Stimulated activated CD4-positive, alpha-beta T cell treated with anti-CD3 and anti-CD28 coated beads, TNF-alpha, amount 100 ng/mL, for 48 hours (primary cell): ENCODE measurements around the gene ANKRD34A.

Experiments
- DNase-seq, 3 donors: peaks; one replicate each; pipeline ENCODE4 v3.0.0-alpha.2; 2020; ENCODE audit warnings: low read depth in 3 of 3

The ANKRD34A gene

DNA sequence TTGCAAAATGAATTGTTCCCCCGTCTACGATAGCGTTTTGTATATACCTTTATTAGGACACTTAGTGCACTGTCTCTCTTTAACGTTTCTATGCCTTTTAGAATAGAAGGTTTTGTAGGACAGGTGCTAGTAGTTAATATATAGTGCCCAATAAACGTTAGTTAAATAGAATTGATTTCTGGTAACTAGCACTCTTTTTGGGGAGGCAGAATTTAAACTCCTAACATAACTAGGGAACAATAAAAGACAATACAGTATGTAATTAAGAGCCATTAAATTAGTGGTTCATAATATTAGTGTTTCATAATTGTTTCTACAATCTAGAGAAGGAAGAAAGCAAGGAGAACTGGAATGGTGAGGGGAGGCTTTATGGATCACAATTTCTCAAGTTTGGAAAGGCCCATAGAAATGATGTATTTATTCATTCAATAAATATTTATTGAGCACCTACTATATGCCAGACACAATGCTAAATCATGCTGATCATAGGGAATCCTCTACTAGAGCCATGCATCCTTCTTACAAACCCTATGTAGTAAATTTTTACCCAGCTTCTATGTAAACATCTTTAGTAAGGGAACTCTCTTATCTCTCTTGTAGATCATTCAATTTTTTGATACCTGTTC lies 857 bp upstream of the ANKRD34A start:
- no peak for DNase-seq

- no peak for DNase-seq
Observed at GRCh38 chr1:145963265-145964019, 933 bp downstream of the ANKRD34A start.

DNA sequence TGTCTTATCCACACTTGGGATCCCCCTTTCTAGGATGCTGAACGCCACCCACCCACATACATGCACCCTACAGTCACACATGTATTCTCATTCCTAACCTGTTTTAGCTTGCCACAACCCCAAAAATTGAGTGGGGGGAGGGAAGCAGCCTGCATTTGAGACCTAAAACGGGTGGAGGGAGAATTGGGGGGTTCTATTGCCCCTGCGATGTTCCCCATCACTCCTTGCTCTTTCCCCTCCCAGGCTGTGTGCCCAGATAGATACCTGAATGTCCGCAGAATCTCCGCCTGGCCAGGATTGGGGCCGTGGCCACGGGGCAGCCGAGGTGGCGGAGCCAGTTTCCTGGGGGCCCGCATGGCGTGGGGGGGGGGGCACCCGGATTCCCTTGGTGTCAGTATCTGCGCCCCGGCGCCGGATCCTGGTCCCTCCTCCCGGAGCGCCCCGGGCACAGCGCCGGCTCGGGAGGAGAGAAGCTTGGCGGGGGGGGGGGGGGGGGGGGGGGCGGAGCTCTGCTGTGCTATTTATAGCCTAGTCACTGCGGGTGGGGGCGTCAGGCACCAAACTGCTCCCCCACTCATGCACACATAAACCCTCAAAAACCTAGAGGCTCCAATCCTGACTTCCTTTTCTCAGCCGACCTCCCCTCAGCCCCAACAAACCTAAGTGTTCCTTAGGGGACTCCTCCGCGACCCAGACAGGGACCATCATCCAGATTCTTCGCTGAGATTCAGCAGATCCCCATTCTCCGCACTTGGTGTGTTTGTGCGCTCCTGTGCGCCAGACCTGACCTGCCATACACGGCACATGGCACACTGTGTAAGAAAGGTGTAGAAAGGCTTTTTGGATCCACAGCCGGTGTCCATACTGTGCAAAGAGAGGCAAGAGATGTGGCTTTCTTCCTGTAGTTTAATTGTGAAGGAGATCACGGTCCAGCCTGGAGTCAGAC lies 1.9 kb downstream of the ANKRD34A start:
- DNase-seq = no peak

DNA sequence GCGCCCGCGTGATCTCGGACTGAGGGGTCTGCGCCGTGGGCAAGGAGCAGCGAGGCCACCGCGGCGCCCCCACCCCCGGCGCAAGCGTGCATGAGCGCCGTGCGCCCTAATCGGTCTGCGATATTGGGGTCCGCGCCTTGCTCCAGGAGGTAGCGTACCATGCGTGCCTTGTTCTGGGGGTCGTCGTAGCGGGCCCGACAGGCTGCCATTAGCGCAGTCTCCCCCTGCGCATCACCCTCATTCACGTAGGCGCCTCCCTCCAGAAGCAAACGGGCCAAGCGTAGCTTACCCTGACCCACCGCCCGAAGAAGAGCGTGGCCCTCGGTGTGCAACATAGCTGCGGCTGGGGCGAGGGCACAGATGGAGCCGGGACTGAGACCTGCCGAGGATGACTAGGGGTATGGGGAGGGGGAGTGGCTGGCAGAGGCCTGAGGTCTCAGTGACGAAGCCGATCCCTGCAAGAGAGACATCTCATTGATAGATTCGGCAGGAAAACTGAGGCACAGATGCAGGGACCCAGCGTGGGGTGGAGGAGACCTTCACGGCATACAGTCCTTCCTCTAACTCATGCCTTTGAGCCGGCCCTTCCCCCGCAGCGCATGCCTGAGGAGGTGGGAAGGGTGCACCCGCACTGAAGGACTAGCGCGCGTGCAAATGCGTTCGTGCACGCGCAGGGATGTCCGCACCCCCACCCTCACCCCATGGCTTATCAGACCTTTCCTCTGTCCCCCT lies 2.8 kb downstream of the ANKRD34A start:
- peak in 1 of 3 donors; percentile 55 for DNase-seq

- DNase-seq = no peak
Observed at GRCh38 chr1:145961109-145961424, 3.3 kb downstream of the ANKRD34A start.

DNA sequence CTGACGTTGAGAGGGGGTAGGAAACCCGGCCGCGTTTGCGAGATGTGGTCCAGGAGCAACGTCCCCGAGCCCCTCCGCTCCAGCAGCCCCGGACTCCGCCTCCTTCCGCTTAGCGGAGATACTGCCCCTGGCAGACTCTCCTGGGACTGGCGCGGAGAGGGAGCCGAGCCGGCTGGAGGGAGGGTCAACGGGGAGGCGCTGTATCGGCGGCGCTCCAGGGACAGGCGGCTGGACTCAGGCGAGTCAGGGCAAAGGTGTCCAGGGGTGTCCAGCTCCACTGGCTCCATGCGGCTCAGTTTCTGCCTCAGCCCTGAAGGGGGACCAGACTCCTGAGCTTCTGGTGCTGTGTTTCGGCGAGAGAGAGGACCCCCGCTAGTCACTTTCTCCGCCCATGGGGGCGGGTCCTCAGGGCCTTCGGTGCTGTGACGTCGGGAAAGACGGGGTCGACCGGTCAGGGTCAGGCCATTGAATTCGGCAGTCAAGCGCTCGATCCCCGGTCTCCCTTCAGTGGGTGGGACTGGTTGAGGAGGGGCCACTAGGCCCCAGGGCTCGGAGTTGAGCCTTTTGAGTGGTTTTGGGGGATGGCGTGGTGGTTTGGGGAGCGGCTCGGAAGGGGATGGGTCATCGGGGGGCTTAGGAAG lies 3.8 kb downstream of the ANKRD34A start:
- no peak for DNase-seq

DNA sequence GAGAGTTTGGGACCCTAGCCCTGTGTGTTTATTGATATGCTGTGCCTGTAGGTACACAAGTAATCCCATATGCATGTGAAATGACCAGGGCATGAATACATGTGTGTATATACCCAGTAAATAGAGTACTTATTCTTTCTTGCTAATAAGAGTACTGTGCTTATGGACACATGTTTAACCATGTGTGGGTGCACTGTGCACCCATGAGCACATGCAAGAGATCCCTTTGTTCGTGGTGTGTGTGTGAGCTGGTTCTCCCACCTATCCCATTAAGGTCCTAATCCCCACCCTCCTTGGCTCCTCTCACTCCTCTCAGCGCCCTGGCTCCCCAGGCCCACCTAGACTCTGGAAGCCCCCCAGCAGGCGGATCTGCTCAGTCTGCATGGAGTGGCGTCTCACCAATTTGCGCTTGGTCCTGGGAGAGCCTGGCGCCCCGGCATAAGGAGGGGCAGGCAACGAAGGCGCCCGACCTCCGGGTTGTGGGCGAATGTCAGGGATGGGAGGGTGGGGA lies 4.4 kb downstream of the ANKRD34A start:
- no peak for DNase-seq

DNA sequence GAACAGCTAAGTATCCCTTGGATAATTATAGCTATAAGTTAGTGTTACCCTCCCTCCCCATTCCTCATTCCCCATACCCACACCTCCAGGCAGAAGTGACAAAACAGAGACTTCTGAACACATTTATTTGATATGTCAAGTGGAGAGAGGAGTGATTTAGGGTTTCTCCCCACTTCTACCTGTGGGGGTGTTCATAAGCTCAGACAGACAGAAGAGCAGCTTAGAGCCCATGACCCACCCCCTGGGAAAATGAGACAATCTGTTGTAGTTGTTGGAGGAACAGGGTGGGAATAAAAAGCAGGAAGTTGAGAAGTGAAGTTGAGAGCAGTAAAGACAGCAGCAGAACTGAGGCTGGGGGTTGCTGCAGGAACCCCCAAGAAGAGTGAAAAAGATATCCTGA lies 5.0 kb downstream of the ANKRD34A start:
- no peak for DNase-seq

- no peak for DNase-seq
Observed at GRCh38 chr1:145958734-145959133, 5.6 kb downstream of the ANKRD34A start.

DNA sequence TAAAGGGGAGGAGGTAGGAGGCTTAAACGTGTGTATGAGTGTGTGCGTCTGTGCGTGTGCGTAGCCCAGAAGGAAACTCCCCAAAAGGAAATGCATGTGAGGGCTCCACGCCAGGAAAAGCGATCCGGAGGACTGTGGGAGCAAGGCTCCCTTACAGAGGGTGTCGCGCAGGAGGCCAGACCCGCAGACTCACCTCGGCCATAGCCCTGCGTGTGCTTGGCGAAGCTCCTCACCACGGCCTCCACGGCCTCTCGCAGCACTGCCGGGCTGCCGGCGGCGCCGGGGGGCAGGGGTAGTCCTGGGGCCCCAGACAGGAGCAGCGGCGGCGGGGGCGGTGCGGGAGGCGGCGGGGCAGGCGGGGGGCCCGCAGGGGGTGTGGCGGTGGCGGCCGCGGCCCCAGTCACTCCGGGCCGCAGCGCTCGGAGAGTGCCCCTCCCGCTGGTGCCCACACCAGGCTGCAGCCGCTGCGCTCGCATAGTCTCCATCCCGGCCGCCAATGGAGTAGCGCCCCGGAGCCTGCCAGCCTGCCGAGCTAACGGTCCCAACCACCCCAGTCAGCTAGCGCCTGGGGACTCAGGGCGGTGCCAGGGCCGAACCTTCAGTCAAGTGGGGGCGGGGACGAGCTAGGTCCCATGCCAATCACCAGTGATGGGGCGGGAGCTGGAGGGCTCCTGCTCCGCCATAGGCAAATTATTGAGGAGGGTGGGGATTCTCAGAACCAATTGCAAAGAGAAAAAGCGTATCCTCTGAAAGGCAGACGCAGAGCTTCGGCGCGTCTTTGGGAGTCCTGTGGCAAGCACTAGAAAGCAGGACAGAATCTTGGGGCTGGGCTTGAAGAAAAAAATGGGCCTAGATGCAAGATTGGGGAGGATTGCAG lies 6.7 kb downstream of the ANKRD34A start, which contains the start of gene LIX1L:
LIX1L (minus strand) TSS at position 575 of the 877 bp plus-strand sequence; CDS start at position 485, 90 bp downstream.
- DNase-seq = peak; percentile 91 to 96 (median 94)

DNA sequence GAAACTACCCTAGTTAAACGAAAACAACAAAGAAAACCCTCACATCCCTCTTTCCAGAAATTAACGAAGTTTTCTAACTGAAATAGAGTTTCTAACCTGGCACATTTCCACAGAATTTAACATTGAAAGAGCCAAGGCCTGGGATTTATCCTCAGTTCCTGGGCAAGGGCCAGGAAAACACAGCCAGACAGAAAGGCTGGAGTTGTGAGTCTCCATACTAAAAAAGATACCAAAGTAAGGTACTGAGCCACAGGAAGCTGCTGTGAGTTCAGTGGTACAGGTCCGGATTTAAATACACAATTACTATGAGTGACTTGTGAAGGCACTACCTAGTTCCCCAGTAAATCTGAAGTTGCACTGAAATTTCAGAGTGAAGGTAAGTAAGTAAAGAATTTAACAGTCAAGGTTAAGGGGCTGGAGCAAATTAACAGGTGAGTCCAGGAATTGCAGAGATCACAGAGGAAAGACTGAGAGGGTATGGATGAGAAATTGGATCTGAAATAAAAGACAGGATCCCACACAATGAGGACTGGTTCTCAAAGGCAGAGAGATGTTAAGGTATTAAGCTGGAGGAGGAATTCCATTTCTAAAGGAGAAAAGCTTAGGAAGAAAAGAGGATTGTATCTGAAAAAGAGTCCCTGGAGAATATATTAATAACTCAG lies 7.5 kb downstream of the ANKRD34A start:
- no peak for DNase-seq

GRCh38 chr1:145956361-145956760 lies 8.0 kb downstream of the ANKRD34A start:
- DNase-seq = no peak

DNA sequence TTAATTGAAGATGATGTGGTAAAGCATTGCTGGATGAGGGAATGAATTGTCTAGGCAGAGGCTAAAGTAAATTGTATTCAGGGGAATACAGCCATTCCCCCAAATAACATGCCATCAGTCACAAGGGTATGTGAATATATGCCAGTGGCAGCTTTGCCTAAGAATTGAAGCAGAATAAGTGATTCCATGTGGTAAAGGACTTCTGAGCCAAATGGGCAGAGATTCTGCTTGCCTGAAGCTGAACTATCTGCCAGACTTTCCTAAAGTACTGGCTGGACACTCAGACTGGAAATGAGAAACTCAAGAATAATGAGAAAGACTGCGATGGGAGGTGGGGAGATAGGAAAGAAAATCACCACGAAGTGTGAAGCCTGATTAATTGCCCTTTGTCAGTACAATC lies 8.9 kb downstream of the ANKRD34A start:
- no peak for DNase-seq

DNA sequence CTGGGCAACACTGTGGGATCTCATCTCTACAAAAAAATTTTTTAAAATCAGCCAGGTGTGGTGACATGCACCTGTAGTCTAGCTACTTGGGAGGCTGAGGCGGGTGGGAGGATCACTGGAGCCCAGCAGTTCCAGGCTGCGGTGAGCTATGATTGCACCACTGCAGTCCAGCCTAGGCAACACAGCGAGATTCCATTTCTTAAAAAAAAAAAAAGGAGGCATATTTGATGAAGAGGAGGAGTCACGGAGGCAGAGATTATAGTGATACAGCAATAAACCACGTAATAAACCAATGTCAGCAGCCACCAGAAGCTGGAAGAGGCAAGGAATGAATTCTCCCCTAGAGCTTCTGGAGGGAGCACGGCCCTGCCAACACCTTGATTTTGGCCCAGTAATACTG lies 10.5 kb downstream of the ANKRD34A start:
- no peak for DNase-seq

DNA sequence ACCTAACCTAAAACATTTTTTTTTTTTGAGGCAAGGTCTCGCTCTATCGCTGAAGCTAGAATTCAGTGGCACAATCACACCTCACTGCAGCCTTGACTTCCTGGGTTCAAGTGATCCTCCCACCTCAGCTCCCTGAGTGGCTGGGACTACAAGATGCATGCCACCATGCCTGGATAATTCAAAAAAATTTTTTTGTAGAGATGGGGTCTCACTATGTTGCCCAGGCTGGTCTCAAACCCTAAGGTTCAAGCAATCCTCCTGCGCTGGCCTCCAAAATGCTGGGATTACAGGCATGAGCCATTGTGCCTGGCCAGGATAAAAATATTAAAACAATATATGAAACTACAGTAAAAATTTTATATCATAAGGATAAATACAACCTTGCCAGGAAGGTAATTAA lies 11.5 kb downstream of the ANKRD34A start:
- DNase-seq = no peak

DNA sequence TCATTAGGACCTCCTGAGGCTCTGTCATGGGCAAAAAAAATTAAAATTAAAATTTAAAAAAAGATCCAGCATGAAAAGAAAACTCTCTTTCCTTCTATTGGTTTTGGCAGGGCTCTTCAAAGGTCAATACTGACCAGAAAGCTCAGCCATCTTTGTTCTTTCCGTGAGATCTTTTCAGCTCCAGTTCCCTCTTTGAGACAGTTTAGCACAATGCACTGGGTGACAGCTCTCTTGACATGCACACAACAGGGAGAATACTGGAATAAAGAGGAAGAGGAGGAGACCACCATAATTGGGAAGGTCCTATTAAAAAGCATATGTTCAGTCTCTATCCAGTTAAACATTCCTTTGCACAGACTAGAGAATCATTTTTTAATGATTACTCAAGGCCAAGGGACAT lies 12.8 kb downstream of the ANKRD34A start:
- no peak for DNase-seq

GRCh38 chr1:145949219-145949618 lies 15.2 kb downstream of the ANKRD34A start:
- no peak for DNase-seq

GRCh38 chr1:145947551-145947950 lies 16.8 kb downstream of the ANKRD34A start:
- DNase-seq = no peak

- no peak for DNase-seq
Observed at GRCh38 chr1:145946477-145946986, 17.8 kb downstream of the ANKRD34A start.
